ENCODE results near the gene MYOM1.
"Not testable (repeated sequence)": the region's sequence is repeated elsewhere in the genome, so short reads cannot be mapped to it uniquely, and the experiment has no call there.

MYOM1 gene

DNA sequence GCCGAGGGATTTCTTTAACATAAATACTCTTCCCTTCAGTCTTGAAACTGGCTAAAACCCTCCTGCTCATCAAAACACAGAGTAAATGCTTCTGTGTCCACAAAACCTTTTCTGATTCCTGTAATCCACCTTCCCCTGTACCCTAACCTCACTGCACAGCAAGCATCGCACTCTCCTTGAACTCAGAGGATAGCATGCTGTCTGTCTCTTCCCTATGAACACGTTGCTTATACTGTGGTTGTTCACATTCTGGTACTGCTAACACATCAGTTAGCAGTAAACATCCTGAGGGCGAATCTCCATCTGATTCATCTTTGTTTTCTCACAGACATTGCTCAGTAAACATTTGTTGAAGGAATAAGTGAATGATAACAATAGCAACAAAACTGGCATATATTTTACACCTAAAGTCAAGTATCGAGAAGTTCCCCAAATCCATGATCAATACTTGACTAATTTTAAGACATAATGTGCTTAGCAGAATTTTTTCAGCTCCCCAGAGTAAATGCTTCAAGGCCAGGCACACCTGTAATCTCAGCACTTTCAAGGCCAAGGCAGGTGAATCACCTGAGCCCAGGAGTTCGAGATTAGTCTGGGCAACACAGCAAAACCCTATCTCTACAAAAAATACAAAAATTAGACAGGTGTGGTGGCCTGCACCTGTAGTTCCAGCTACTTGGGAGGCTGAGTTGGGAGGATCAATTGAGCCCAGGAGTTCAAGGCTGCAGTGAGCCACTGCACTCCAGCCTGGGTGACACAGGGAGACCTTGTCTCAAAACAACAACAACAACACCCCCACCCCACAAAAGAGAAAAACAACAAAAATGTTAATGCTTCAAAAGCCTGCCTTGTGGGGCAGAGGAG lies 161.2 kb downstream of the MYOM1 start:
- DNase-seq (ENCODE audit: low spot score), result no peak

- DNase-seq (ENCODE audit: low spot score), result no peak
Measured at GRCh38 chr18:3057526-3057925, 162.2 kb downstream of the MYOM1 start.

DNA sequence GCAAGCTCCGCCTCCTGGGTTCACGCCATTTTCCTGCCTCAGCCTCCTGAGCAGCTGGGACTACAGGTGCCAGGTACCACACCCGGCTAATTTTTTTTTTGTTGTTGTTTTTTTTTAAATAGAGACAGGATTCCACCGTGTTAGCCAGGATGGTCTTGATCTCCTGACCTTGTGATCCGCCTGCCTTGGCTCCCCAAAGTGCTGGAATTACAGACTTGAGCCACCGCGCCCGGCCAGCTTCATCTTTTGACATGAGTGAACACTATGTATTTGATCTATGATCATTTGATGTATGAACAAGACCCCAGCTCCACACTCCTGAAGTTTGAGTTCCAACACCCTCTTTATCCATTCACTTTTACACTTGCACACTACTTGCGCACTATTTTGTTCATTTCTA lies 163.5 kb downstream of the MYOM1 start:
- DNase-seq (ENCODE audit: low spot score), result no peak

- peak; percentile 93 for DNase-seq (ENCODE audit: low spot score)
Measured at GRCh38 chr18:3055816-3056215, 164.0 kb downstream of the MYOM1 start.

GRCh38 chr18:3055186-3055728 lies 164.5 kb downstream of the MYOM1 start:
- no peak for DNase-seq (ENCODE audit: low spot score)

DNA sequence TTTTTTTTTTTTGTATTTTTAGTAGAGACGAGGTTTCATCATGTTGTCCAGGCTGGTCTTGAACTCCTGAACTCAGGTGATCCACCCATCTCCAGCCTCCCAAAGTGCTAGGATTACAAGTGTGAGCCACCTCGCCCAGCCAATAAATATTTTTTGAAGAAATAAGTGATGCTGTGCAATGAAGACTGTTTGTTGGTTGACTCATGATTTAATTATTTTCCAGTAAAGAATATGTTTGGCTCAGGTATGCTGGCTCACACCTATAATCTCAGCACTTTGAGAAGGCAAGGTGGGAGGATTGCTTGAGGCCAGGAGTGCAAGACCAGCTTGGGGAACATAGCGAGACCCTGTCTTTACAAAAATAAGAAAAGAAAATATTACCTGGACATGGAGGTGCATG lies 165.0 kb downstream of the MYOM1 start:
- peak; percentile 81 for DNase-seq (ENCODE audit: low spot score)

GRCh38 chr18:3054214-3054613 lies 165.6 kb downstream of the MYOM1 start:
- no peak for DNase-seq (ENCODE audit: low spot score)

DNA sequence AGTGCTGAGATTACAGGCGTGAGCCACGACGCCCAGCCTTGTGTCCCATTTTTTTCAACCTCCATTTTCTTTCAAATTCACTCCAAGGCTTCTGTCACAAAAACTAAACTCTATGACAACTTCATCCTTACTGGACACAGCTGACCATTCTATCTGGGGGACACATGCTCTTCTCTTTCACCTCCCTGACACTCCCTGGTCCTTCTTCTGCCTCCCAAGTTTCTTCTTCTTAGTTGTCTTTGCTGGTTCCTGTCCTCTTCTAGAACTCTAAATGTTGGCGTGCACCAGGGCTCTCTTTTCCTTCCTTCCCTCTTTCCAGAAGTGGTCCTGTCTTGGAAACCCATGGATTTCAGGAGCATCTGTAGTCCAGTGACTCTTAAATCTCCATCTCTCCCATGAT lies 166.7 kb downstream of the MYOM1 start:
- DNase-seq (ENCODE audit: low spot score), result no peak

DNA sequence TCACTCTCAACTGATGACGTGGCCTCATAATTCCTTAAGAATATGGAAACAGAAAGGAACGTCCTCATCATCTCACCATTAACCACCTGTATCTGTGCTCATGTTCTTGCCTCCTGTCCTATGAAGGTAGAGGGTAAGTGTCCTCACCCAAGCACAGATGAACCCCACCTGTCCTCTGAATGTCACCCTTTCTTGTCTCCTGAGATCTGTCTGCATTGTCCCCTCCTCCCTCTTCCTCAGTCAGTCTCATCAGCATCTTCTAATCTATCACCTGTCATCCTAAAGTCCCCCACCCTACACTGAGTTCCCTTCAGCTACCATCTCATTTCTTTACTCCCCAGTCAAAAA lies 167.4 kb downstream of the MYOM1 start:
- no peak for DNase-seq (ENCODE audit: low spot score)

DNA sequence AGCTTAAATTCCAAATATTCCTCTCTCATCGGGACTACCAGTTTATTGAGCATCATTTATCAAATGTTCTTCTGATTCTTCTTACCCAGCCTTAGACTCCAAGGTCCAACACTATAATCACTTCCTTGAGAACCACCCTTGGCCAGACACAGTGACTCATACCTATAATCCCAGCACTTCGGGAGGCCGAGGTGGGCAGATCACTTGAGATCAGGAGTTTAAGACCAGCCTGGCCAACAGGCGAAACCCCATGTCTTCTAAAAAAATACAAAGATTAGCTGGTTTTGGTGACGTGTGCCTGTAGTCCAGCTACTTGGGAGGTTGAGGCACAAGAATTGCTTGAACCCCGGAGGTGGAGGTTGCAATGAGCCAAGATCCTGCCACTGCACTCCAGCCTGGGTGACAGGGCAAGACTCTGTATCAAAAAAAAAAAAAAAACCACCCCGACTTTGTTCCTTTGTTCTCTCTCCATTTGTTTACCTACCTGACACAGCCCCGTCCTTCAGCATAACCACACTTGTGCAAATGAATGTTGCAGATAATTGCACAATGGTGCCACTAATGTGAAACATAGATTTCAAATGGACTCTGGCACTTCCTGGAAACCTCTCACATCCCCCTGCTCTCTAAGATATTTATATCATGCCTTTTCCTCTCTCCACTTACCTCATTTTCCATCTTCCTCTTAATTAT lies 167.9 kb downstream of the MYOM1 start:
- peak; percentile 57 for DNase-seq (ENCODE audit: low spot score)

DNA sequence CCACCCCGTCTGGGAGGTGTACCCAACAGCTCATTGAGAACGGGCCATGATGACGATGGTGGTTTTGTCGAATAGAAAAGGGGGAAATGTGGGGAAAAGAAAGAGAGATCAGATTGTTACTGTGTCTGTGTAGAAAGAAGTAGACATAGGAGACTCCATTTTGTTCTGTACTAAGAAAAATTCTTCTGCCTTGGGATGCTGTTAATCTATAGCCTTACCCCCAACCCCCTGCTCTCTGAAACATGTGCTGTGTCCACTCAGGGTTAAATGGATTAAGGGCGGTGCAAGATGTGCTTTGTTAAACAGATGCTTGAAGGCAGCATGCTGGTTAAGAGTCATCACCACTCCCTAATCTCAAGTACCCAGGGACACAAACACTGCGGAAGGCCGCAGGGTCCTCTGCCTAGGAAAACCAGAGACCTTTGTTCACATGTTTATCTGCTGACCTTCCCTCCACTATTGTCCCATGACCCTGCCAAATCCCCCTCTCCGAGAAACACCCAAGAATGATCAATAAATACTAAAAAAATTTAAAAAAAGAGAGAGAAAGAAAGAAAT lies 169.8 kb downstream of the MYOM1 start:
- DNase-seq (ENCODE audit: low spot score), result not testable (repeated sequence)

GRCh38 chr18:3048820-3049349 lies 170.9 kb downstream of the MYOM1 start:
- DNase-seq (ENCODE audit: low spot score), result no peak

- DNase-seq (ENCODE audit: low spot score), result no peak
Measured at GRCh38 chr18:3048121-3048520, 171.6 kb downstream of the MYOM1 start.

GRCh38 chr18:3046216-3046808 lies 173.5 kb downstream of the MYOM1 start:
- no peak for DNase-seq (ENCODE audit: low spot score)

- peak; percentile 44 for DNase-seq (ENCODE audit: low spot score)
Measured at GRCh38 chr18:3044931-3045698, 174.7 kb downstream of the MYOM1 start.

GRCh38 chr18:3042379-3042778 lies 177.4 kb downstream of the MYOM1 start:
- no peak for DNase-seq (ENCODE audit: low spot score)

- no peak for DNase-seq (ENCODE audit: low spot score)
Measured at GRCh38 chr18:3041843-3042242, 177.9 kb downstream of the MYOM1 start.

DNA sequence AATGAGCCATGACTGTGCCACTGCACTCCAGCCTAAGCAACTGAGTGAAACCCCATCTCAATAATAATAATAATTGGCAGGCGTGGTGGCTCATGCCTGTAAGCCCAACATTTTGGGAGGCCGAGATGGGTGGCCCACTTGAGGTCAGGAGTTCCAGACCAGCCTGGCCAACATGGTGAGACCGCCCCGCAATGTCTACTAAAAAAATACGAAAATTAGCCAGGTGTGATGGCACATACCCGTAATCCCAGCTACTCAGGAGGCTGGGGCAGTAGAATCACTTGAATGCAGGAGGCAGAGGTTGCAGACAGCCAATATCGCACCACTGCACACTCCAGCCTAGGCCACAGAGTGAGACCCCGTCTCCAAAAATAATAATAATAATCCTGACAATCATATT lies 178.9 kb downstream of the MYOM1 start:
- no peak for DNase-seq (ENCODE audit: low spot score)

DNA sequence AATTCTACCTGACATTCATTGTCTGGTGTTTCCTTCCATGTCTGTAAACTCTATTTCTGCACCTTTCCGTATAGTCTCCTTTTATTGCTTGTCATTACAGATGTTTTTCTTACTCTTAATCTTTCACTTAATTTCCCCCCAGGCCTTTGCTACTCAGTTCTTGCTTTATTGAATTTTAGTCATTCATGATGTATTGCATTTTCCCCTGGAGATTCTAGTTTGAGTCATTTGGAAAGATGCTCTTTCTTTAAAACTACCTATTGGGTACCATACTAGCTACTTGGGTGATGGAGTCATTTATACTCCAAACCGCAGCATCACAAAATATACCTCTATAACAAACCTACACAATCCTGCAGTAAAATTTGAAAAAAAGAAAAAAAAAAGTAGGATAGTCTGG lies 179.6 kb downstream of the MYOM1 start:
- no peak for DNase-seq (ENCODE audit: low spot score)

GRCh38 chr18:3037423-3037915 lies 182.3 kb downstream of the MYOM1 start:
- peak; percentile 74 for DNase-seq (ENCODE audit: low spot score)

- no peak for DNase-seq (ENCODE audit: low spot score)
Measured at GRCh38 chr18:3036108-3036507, 183.7 kb downstream of the MYOM1 start.
